ENCODE data around the gene ZNF862.

ZNF862 gene

DNA sequence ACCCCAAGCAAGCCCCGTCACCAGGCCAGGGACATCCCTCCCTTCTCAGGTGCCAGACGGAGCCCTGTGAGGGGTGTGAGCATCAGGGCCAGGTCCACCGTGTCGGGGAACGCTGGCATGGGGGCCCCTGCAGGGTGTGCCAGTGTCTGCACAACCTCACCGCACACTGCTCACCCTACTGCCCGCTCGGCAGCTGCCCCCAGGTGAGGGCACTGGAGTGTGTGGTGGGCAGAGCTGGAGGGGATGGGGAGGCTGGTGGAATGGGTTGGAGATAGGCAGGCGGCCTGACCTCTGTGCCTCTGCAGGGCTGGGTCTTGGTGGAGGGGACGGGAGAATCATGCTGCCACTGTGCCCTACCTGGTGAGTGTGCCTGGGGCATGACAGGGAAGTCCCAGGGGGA is 44.9 kb upstream of the ZNF862 start:
- DNase-seq, result no peak
- ChIA-PET POLR2A (no interaction called here), CTCF (no interaction called here)
- H3K4me1 ChIP-seq (ENCODE audit: control extremely low read depth in 1 of 4, control insufficient read depth in 4 of 4, insufficient read depth in 4 of 4, low read length in 3 of 4), result peaks cover 0 to 5% (median 3%) of the 10 kb centered on the region in 4 experiments
- H3K9me3 ChIP-seq (ENCODE audit: control extremely low read depth in 1 of 5, control insufficient read depth in 4 of 5, insufficient read depth in 2 of 5, low read depth in 1 of 5, low read length in 4 of 5), result no peaks in the 10 kb centered on the region
- H3K36me3 ChIP-seq (ENCODE audit: control insufficient read depth in 4 of 4, insufficient read depth in 4 of 4, low read length in 3 of 4), result no peaks in the 10 kb centered on the region
- H3K27ac ChIP-seq (ENCODE audit: insufficient read depth in 1 of 2, low read depth in 1 of 2, low read length in 2 of 2, poor library complexity in 1 of 2, severe bottlenecking in 2 of 2), result no peak overlapping the region
- 94% methylated on average over 4 of the region's 10 CpGs for WGBS (ENCODE audit: insufficient coverage)
- no peak overlapping the region for H3K4me3 ChIP-seq (ENCODE audit: control insufficient read depth in 1 of 7, extremely low read depth in 1 of 7, insufficient read depth in 4 of 7, low read depth in 2 of 7, low read length in 6 of 7)
- peaks cover 0 to 27% (median 7%) of the 10 kb centered on the region in 5 experiments for H3K27me3 ChIP-seq (replicated peaks in 2 of 5; ENCODE audit: control insufficient read depth in 4 of 5, insufficient read depth in 5 of 5, low read length in 4 of 5)

- H3K4me1 ChIP-seq (ENCODE audit: control extremely low read depth in 1 of 4, control insufficient read depth in 4 of 4, insufficient read depth in 4 of 4, low read length in 3 of 4), result peaks cover 0 to 6% (median 4%) of the 10 kb centered on the region in 4 experiments
- DNase-seq, result no peak
- H3K27ac ChIP-seq (ENCODE audit: insufficient read depth in 1 of 2, low read depth in 1 of 2, low read length in 2 of 2, poor library complexity in 1 of 2, severe bottlenecking in 2 of 2), result no peak overlapping the region
- ChIA-PET POLR2A (no interaction called here), CTCF (interaction anchor here (0.7 to 1.7 kb wide), 3 partner anchors 13 to 124 kb away, joined by 3 to 4 read pairs (median 3); no protein-coding TSS in a partner anchor)
- H3K4me3 ChIP-seq (ENCODE audit: control insufficient read depth in 1 of 7, extremely low read depth in 1 of 7, insufficient read depth in 4 of 7, low read depth in 2 of 7, low read length in 6 of 7), result no peak overlapping the region
- no peaks in the 10 kb centered on the region for H3K9me3 ChIP-seq (ENCODE audit: control extremely low read depth in 1 of 5, control insufficient read depth in 4 of 5, insufficient read depth in 2 of 5, low read depth in 1 of 5, low read length in 4 of 5)
- H3K27me3 ChIP-seq (replicated peaks in 2 of 5; ENCODE audit: control insufficient read depth in 4 of 5, insufficient read depth in 5 of 5, low read length in 4 of 5), result peaks cover 0 to 24% (median 7%) of the 10 kb centered on the region in 5 experiments
- WGBS (ENCODE audit: insufficient coverage), result 92% methylated on average over 6 of the region's 6 CpGs
- no peaks in the 10 kb centered on the region for H3K36me3 ChIP-seq (ENCODE audit: control insufficient read depth in 4 of 4, insufficient read depth in 4 of 4, low read length in 3 of 4)
These were observed 43.5 kb upstream of the ZNF862 start for GRCh38 chr7:149794661-149795060.

DNA sequence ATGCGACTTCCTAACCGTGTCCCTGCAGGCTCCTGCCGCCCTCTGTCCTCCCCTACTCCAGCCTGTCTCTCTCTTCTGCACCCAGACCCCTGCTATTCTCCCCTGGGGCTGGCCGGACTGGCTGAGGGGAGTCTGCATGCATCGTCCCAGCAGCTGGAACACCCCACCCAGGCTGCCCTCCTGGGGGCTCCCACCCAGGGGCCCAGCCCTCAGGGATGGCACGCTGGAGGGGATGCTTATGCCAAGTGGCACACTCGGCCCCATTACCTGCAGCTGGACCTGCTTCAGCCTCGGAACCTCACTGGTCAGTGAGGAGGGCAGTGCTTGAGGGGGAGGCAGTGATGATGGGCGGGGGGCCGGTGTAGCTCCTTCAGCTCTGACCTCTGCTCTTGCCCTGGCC is 43.0 kb upstream of the ZNF862 start:
- CTCF ChIA-PET, result interaction anchor here (1.7 kb wide), 1 partner anchor 14 kb away, joined by 3 read pairs; no protein-coding TSS in a partner anchor
- 91% methylated on average over 8 of the region's 10 CpGs for WGBS (ENCODE audit: insufficient coverage)
- no peaks in the 10 kb centered on the region for H3K9me3 ChIP-seq (ENCODE audit: control extremely low read depth in 1 of 5, control insufficient read depth in 4 of 5, insufficient read depth in 2 of 5, low read depth in 1 of 5, low read length in 4 of 5)
- no peak for DNase-seq
- POLR2A ChIA-PET, result no interaction called here
- H3K4me1 ChIP-seq (ENCODE audit: control extremely low read depth in 1 of 4, control insufficient read depth in 4 of 4, insufficient read depth in 4 of 4, low read length in 3 of 4), result peaks cover 0 to 6% (median 1%) of the 10 kb centered on the region in 4 experiments
- no peaks in the 10 kb centered on the region for H3K36me3 ChIP-seq (ENCODE audit: control insufficient read depth in 4 of 4, insufficient read depth in 4 of 4, low read length in 3 of 4)
- H3K27me3 ChIP-seq (replicated peaks in 2 of 5; ENCODE audit: control insufficient read depth in 4 of 5, insufficient read depth in 5 of 5, low read length in 4 of 5), result peaks cover 0 to 19% (median 7%) of the 10 kb centered on the region in 5 experiments
- no peak overlapping the region for H3K27ac ChIP-seq (ENCODE audit: insufficient read depth in 1 of 2, low read depth in 1 of 2, low read length in 2 of 2, poor library complexity in 1 of 2, severe bottlenecking in 2 of 2)
- no peak overlapping the region for H3K4me3 ChIP-seq (ENCODE audit: control insufficient read depth in 1 of 7, extremely low read depth in 1 of 7, insufficient read depth in 4 of 7, low read depth in 2 of 7, low read length in 6 of 7)

DNA sequence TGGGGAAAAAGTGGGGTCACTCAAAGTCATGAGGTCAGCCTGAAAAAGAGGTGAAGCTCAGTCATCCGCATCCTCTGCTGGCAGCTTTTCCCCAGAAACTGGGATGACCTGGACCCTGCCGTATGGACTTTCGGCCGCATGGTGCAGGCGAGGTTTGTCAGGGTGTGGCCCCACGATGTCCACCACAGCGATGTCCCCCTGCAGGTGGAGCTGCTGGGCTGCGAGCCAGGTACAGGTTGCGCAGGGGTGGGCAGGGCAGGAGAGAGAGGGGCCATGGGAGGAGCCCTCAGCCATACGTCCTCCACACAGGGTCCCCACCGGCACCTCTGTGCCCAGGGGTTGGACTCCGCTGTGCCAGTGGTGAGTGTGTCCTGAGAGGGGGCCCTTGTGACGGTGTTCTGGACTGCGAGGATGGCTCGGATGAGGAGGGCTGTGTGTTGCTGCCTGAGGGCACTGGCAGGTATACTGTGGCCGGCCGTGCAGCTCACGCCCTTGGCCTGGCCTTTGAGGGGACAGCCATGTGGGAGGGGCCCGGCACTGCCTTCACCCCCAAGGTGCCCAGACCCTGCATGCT is 41.8 kb upstream of the ZNF862 start:
- WGBS (ENCODE audit: insufficient coverage), result over 99% methylated on average over 14 of the region's 19 CpGs
- no peaks in the 10 kb centered on the region for H3K36me3 ChIP-seq (ENCODE audit: control insufficient read depth in 4 of 4, insufficient read depth in 4 of 4, low read length in 3 of 4)
- H3K9me3 ChIP-seq (ENCODE audit: control extremely low read depth in 1 of 5, control insufficient read depth in 4 of 5, insufficient read depth in 2 of 5, low read depth in 1 of 5, low read length in 4 of 5), result no peaks in the 10 kb centered on the region
- POLR2A ChIA-PET, result no interaction called here
- H3K4me3 ChIP-seq (ENCODE audit: control insufficient read depth in 1 of 7, extremely low read depth in 1 of 7, insufficient read depth in 4 of 7, low read depth in 2 of 7, low read length in 6 of 7), result no peak overlapping the region
- no peak overlapping the region for H3K27ac ChIP-seq (ENCODE audit: insufficient read depth in 1 of 2, low read depth in 1 of 2, low read length in 2 of 2, poor library complexity in 1 of 2, severe bottlenecking in 2 of 2)
- CTCF ChIA-PET, result interaction anchor here (1.2 kb wide), 2 partner anchors 10 to 11 kb away, joined by 3 to 4 read pairs; no protein-coding TSS in a partner anchor
- DNase-seq, result no peak
- peaks cover 0 to 7% (median 0%) of the 10 kb centered on the region in 5 experiments for H3K27me3 ChIP-seq (replicated peaks in 2 of 5; ENCODE audit: control insufficient read depth in 4 of 5, insufficient read depth in 5 of 5, low read length in 4 of 5)
- peaks cover 0 to 6% (median 0%) of the 10 kb centered on the region in 4 experiments for H3K4me1 ChIP-seq (ENCODE audit: control extremely low read depth in 1 of 4, control insufficient read depth in 4 of 4, insufficient read depth in 4 of 4, low read length in 3 of 4)

GRCh38 chr7:149797771-149798170 is 40.4 kb upstream of the ZNF862 start:
- Histone ChIP-seq H3K4me3 (ENCODE audit: control insufficient read depth in 1 of 7, extremely low read depth in 1 of 7, insufficient read depth in 4 of 7, low read depth in 2 of 7, low read length in 6 of 7) (no peak overlapping the region), H3K9me3 (ENCODE audit: control extremely low read depth in 1 of 5, control insufficient read depth in 4 of 5, insufficient read depth in 2 of 5, low read depth in 1 of 5, low read length in 4 of 5) (no peaks in the 10 kb centered on the region), H3K4me1 (ENCODE audit: control extremely low read depth in 1 of 4, control insufficient read depth in 4 of 4, insufficient read depth in 4 of 4, low read length in 3 of 4) (peaks cover 0 to 6% (median 0%) of the 10 kb centered on the region in 4 experiments), H3K36me3 (ENCODE audit: control insufficient read depth in 4 of 4, insufficient read depth in 4 of 4, low read length in 3 of 4) (no peaks in the 10 kb centered on the region), H3K27me3 (replicated peaks in 2 of 5; ENCODE audit: control insufficient read depth in 4 of 5, insufficient read depth in 5 of 5, low read length in 4 of 5) (peaks cover 0 to 7% (median 0%) of the 10 kb centered on the region in 5 experiments), H3K27ac (ENCODE audit: insufficient read depth in 1 of 2, low read depth in 1 of 2, low read length in 2 of 2, poor library complexity in 1 of 2, severe bottlenecking in 2 of 2) (no peak overlapping the region)
- ChIA-PET CTCF (interaction anchor here (0.9 to 1.6 kb wide), 5 partner anchors 8 to 374 kb away, joined by 3 to 4 read pairs (median 3); no protein-coding TSS in a partner anchor), POLR2A (no interaction called here)
- DNase-seq, result no peak
- 94% methylated on average over 7 of the region's 7 CpGs for WGBS (ENCODE audit: insufficient coverage)

DNA sequence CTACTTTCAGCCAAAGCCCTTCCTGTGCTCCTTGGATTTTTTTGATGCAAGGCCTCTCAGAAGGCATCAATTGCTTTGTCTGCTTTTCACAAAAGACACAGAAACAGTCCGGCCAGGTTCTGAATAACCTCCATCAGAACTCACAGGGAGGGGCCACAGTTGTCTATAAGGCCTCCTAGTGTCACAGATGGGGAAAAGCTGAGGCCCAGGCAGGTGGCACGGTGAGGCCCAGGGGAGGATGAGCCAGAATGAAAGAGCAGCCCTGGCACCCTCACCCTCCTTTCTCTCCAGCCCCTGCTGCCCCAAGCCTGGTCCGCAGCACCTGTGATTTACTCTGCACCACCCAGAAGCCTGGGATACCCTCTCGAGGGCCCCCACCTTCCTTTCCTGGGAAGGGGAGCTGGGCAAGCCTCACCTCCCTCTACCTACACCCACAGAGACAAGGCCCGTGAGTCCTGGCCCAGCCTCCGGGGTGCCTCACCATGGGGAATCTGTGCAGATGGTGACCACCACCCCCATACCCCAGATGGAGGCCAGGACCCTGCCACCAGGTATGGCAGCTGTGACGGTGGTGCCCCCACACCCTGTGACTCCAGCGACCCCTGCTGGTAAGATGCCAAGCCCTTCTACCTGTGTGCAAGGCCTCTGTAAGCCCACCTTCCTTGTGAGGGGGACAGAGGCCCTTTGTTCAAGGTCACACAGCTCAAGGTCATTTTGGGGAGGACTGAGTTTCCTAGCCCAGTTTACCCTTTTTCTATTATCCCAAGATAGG is 38.6 kb upstream of the ZNF862 start:
- Histone ChIP-seq H3K27ac (ENCODE audit: insufficient read depth in 1 of 2, low read depth in 1 of 2, low read length in 2 of 2, poor library complexity in 1 of 2, severe bottlenecking in 2 of 2) (no peak overlapping the region), H3K4me3 (ENCODE audit: control insufficient read depth in 1 of 7, extremely low read depth in 1 of 7, insufficient read depth in 4 of 7, low read depth in 2 of 7, low read length in 6 of 7) (no peak overlapping the region), H3K4me1 (ENCODE audit: control extremely low read depth in 1 of 4, control insufficient read depth in 4 of 4, insufficient read depth in 4 of 4, low read length in 3 of 4) (peaks cover 0 to 6% (median 0%) of the 10 kb centered on the region in 4 experiments), H3K27me3 (replicated peaks in 2 of 5; ENCODE audit: control insufficient read depth in 4 of 5, insufficient read depth in 5 of 5, low read length in 4 of 5) (peaks cover 0 to 3% (median 0%) of the 10 kb centered on the region in 5 experiments), H3K36me3 (ENCODE audit: control insufficient read depth in 4 of 4, insufficient read depth in 4 of 4, low read length in 3 of 4) (no peaks in the 10 kb centered on the region), H3K9me3 (ENCODE audit: control extremely low read depth in 1 of 5, control insufficient read depth in 4 of 5, insufficient read depth in 2 of 5, low read depth in 1 of 5, low read length in 4 of 5) (no peaks in the 10 kb centered on the region)
- CTCF ChIA-PET, result interaction anchor here (0.8 to 2.2 kb wide), 15 partner anchors 8 to 137 kb away, joined by 3 to 7 read pairs (median 4); no protein-coding TSS in a partner anchor
- peak; percentile 34 to 68 (median 59) for DNase-seq
- POLR2A ChIA-PET, result no interaction called here
- WGBS (ENCODE audit: insufficient coverage), result 34% methylated on average over 3 of the region's 8 CpGs

GRCh38 chr7:149800169-149800555 is 38.0 kb upstream of the ZNF862 start:
- Histone ChIP-seq H3K27ac (ENCODE audit: insufficient read depth in 1 of 2, low read depth in 1 of 2, low read length in 2 of 2, poor library complexity in 1 of 2, severe bottlenecking in 2 of 2) (no peak overlapping the region), H3K4me1 (ENCODE audit: control extremely low read depth in 1 of 4, control insufficient read depth in 4 of 4, insufficient read depth in 4 of 4, low read length in 3 of 4) (peaks cover 0 to 6% (median 0%) of the 10 kb centered on the region in 4 experiments), H3K9me3 (ENCODE audit: control extremely low read depth in 1 of 5, control insufficient read depth in 4 of 5, insufficient read depth in 2 of 5, low read depth in 1 of 5, low read length in 4 of 5) (no peaks in the 10 kb centered on the region), H3K27me3 (replicated peaks in 2 of 5; ENCODE audit: control insufficient read depth in 4 of 5, insufficient read depth in 5 of 5, low read length in 4 of 5) (no peaks in the 10 kb centered on the region), H3K4me3 (ENCODE audit: control insufficient read depth in 1 of 7, extremely low read depth in 1 of 7, insufficient read depth in 4 of 7, low read depth in 2 of 7, low read length in 6 of 7) (no peak overlapping the region), H3K36me3 (ENCODE audit: control insufficient read depth in 4 of 4, insufficient read depth in 4 of 4, low read length in 3 of 4) (no peaks in the 10 kb centered on the region)
- DNase-seq, result no peak
- ChIA-PET POLR2A (no interaction called here), CTCF (interaction anchor here (0.8 to 2.2 kb wide), 15 partner anchors 9 to 137 kb away, joined by 3 to 7 read pairs (median 4); no protein-coding TSS in a partner anchor)
- WGBS (ENCODE audit: insufficient coverage), result over 99% methylated on average over 13 of the region's 13 CpGs
